ENCODE data around the gene FAM174C. TPM values are rescaled to one million over a fixed set of nuclear protein-coding genes. Genes with fewer than 3 reads are reported as not detected.

FAM174C gene
- total and polyA plus RNA-seq, 2 donors (not counting 3 experiments of a cell fraction or from before 2014, with no cell fraction given), result 46.7 to 83.9 TPM

GRCh38 chr19:1316466-1316865, 41.1 kb downstream of the FAM174C start:
- H4K20me1 ChIP-seq (replicated peaks; ENCODE audit: control insufficient read depth, extremely low read depth, insufficient read depth, low read length), result no peaks in the 10 kb centered on the region
- DNase-seq (ENCODE audit: low read depth, low spot score), result no peak
- H3K27me3 ChIP-seq (ENCODE audit: control insufficient read depth in 2 of 2, insufficient read depth in 2 of 2, low read length in 2 of 2), result peaks cover 17 to 18% of the 10 kb centered on the region in 2 experiments
- H3K9me3 ChIP-seq (replicated peaks; ENCODE audit: control insufficient read depth, insufficient read depth, low read length), result no peaks in the 10 kb centered on the region
- dilution Hi-C loops (cut with MboI; ENCODE audit: extremely low pct_ligation_motif_present, low sequenced_read_pairs) (no loop called here), intact Hi-C loops (cut with micrococcal nuclease) (loop anchor here (5.0 kb wide), 1 partner anchor 66 kb away; the partner anchor contains the start of gene NDUFS7)
- no peak overlapping the region for H3K9ac ChIP-seq (replicated peaks; ENCODE audit: extremely low read depth, insufficient read depth, low read length)
- H3K79me2 ChIP-seq (ENCODE audit: control insufficient read depth, insufficient read depth, low read length), result no peaks in the 10 kb centered on the region
- ChIA-PET POLR2A (no interaction called here), CTCF (interaction anchor here (0.7 to 2.4 kb wide), 6 partner anchors 10 to 198 kb away, joined by 3 to 10 read pairs (median 6); no protein-coding TSS in a partner anchor)
- H3K4me2 ChIP-seq (ENCODE audit: insufficient read depth, low read length), result no peak overlapping the region
- no peak for FAIRE-seq
- no peaks in the 10 kb centered on the region for H3K9me1 ChIP-seq (replicated peaks; ENCODE audit: control insufficient read depth, extremely low read depth, insufficient read depth, low read length)
- no peaks in the 10 kb centered on the region for H3K36me3 ChIP-seq (ENCODE audit: control insufficient read depth in 2 of 2, extremely low read depth in 1 of 2, insufficient read depth in 2 of 2, low read length in 2 of 2)
- no TSS peak for BruUV-seq (replicated peaks)
- no peak for TF ChIP-seq MYC (IDR thresholded peaks at IDR 0.05; ENCODE audit: low read depth, low read length)
- no peak for TF ChIP-seq JUN (IDR thresholded peaks at IDR 0.05; ENCODE audit: borderline replicate concordance, insufficient read depth, insufficient read length, low read depth)
- TF ChIP-seq POLR2A (IDR thresholded peaks at IDR 0.05; ENCODE audit: low read depth, low read length), result no peak
- no peak for TF ChIP-seq FOS (IDR thresholded peaks at IDR 0.05; ENCODE audit: borderline replicate concordance, insufficient read depth, low read length)
- TF ChIP-seq, protein P1, sequence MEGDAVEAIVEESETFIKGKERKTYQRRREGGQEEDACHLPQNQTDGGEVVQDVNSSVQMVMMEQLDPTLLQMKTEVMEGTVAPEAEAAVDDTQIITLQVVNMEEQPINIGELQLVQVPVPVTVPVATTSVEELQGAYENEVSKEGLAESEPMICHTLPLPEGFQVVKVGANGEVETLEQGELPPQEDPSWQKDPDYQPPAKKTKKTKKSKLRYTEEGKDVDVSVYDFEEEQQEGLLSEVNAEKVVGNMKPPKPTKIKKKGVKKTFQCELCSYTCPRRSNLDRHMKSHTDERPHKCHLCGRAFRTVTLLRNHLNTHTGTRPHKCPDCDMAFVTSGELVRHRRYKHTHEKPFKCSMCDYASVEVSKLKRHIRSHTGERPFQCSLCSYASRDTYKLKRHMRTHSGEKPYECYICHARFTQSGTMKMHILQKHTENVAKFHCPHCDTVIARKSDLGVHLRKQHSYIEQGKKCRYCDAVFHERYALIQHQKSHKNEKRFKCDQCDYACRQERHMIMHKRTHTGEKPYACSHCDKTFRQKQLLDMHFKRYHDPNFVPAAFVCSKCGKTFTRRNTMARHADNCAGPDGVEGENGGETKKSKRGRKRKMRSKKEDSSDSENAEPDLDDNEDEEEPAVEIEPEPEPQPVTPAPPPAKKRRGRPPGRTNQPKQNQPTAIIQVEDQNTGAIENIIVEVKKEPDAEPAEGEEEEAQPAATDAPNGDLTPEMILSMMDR (IDR thresholded peaks at IDR 0.05; ENCODE audit: extremely low read depth in 1 of 2, insufficient read depth in 1 of 2, low read depth in 1 of 2, low read length in 2 of 2), result no peak
- TF ChIP-seq GATA2 (IDR thresholded peaks at IDR 0.05; ENCODE audit: insufficient read depth, insufficient read length, low read depth, low read length), result no peak
- no peak for TF ChIP-seq MAX (IDR thresholded peaks at IDR 0.05; ENCODE audit: insufficient read depth, insufficient read length)
- no peak for TF ChIP-seq EZH2 (IDR thresholded peaks at IDR 0.05; ENCODE audit: borderline replicate concordance, low read depth, low read length, severe bottlenecking)
- H3K4me1 ChIP-seq (ENCODE audit: control insufficient read depth, extremely low read depth, insufficient read depth, low read length), result peaks cover 13% of the 10 kb centered on the region
- no peak overlapping the region for H2AFZ ChIP-seq (ENCODE audit: low read depth, low read length)
- H3K4me3 ChIP-seq (replicated peaks in 1 of 3; ENCODE audit: insufficient read depth in 1 of 3, low read depth in 1 of 3, low read length in 3 of 3), result no peak overlapping the region
- no peak overlapping the region for H3K27ac ChIP-seq (ENCODE audit: insufficient read depth, low read depth, low read length)
